T-helper 1 cell treated with Interleukin-12 subunit alpha and Interleukin-12 subunit beta and Interleukin-4 antibody, amounts not matched to agents 30 μg/mL and 1 μg/mL, for 36 hours (primary cell): Measurements from ENCODE around the gene SPPL2B.
A peak's percentile ranks its signal among the peaks of the same experiment; 100 is the strongest.

Experiments
- H3K27ac Mint-ChIP-seq: one replicate; pipeline ENCODE4 v1.8.0; 2021; ENCODE audit warnings: mild to moderate bottlenecking, mixed read lengths
- H3K27me3 Mint-ChIP-seq: one replicate; pipeline ENCODE4 v1.8.0; 2021; ENCODE audit warnings: low read depth, mixed read lengths
- H3K36me3 Mint-ChIP-seq: one replicate; pipeline ENCODE4 v1.8.0; 2021; ENCODE audit warnings: low read depth, mixed read lengths
- H3K4me1 Mint-ChIP-seq: one replicate; pipeline ENCODE4 v1.8.0; 2021; ENCODE audit warnings: low read depth, mixed read lengths
- H3K4me3 Mint-ChIP-seq: one replicate; pipeline ENCODE4 v1.8.0; 2021; ENCODE audit warnings: mild to moderate bottlenecking, moderate library complexity, mixed read lengths
- H3K9me3 Mint-ChIP-seq: one replicate; pipeline ENCODE4 v1.8.0; 2021; ENCODE audit warnings: mixed read lengths

Gene SPPL2B

GRCh38 chr19:2308114-2308556 lies 20.3 kb upstream of the SPPL2B start, which contains the start of gene LINGO3:
Gene LINGO3, minus strand, starts transcription at chr19:2308154. Its CDS starts 16,378 bp downstream, at chr19:2291776.
- H3K9me3 Mint-ChIP-seq: no peaks in the 10 kb centered on the region
- H3K4me1 Mint-ChIP-seq: peaks cover 2% of the 10 kb centered on the region
- H3K27me3 Mint-ChIP-seq: peaks cover 75% of the 10 kb centered on the region
- H3K27ac Mint-ChIP-seq: no peak within 1 kb of the TSS
- H3K4me3 Mint-ChIP-seq: peak within 1 kb of the TSS; percentile 68
- H3K36me3 Mint-ChIP-seq: peaks cover 9% of the 10 kb centered on the region

- Mint-ChIP-seq H3K27me3 (peaks cover 74% of the 10 kb centered on the region), H3K27ac (no peak overlapping the region), H3K9me3 (peaks cover 4% of the 10 kb centered on the region), H3K4me1 (peaks cover 2% of the 10 kb centered on the region), H3K4me3 (no peak overlapping the region), H3K36me3 (peaks cover 3% of the 10 kb centered on the region)
Measured at GRCh38 chr19:2309734-2310362, 18.6 kb upstream of the SPPL2B start.

GRCh38 chr19:2311093-2311492 lies 17.4 kb upstream of the SPPL2B start:
- Mint-ChIP-seq H3K36me3 (peaks cover 3% of the 10 kb centered on the region), H3K27me3 (peaks cover 70% of the 10 kb centered on the region), H3K4me1 (peaks cover 2% of the 10 kb centered on the region), H3K4me3 (no peak overlapping the region), H3K27ac (no peak overlapping the region), H3K9me3 (peaks cover 13% of the 10 kb centered on the region)

- Mint-ChIP-seq H3K27ac (no peak overlapping the region), H3K4me1 (peaks cover 2% of the 10 kb centered on the region), H3K27me3 (peaks cover 60% of the 10 kb centered on the region), H3K4me3 (no peak overlapping the region), H3K9me3 (peaks cover 13% of the 10 kb centered on the region), H3K36me3 (peaks cover 3% of the 10 kb centered on the region)
Measured at GRCh38 chr19:2312820-2313501, 15.5 kb upstream of the SPPL2B start.

- Mint-ChIP-seq H3K9me3 (peaks cover 13% of the 10 kb centered on the region), H3K27ac (no peak overlapping the region), H3K4me1 (no peaks in the 10 kb centered on the region), H3K36me3 (no peaks in the 10 kb centered on the region), H3K4me3 (no peak overlapping the region), H3K27me3 (peaks cover 39% of the 10 kb centered on the region)
Measured at GRCh38 chr19:2315121-2315817, 13.2 kb upstream of the SPPL2B start.

- H3K9me3 Mint-ChIP-seq: peaks cover 13% of the 10 kb centered on the region
- H3K4me3 Mint-ChIP-seq: no peak overlapping the region
- peaks cover 33% of the 10 kb centered on the region for H3K27me3 Mint-ChIP-seq
- H3K36me3 Mint-ChIP-seq: no peaks in the 10 kb centered on the region
- no peak overlapping the region for H3K27ac Mint-ChIP-seq
- H3K4me1 Mint-ChIP-seq: no peaks in the 10 kb centered on the region
Measured at GRCh38 chr19:2315818-2316353, 12.6 kb upstream of the SPPL2B start.

- no peak overlapping the region for H3K27ac Mint-ChIP-seq
- peaks cover 25% of the 10 kb centered on the region for H3K27me3 Mint-ChIP-seq
- no peaks in the 10 kb centered on the region for H3K4me1 Mint-ChIP-seq
- H3K4me3 Mint-ChIP-seq: no peak overlapping the region
- H3K36me3 Mint-ChIP-seq: no peaks in the 10 kb centered on the region
- peaks cover 13% of the 10 kb centered on the region for H3K9me3 Mint-ChIP-seq
Measured at GRCh38 chr19:2317300-2317699, 11.2 kb upstream of the SPPL2B start.

- H3K9me3 Mint-ChIP-seq: peaks cover 13% of the 10 kb centered on the region
- no peaks in the 10 kb centered on the region for H3K4me1 Mint-ChIP-seq
- no peak overlapping the region for H3K4me3 Mint-ChIP-seq
- H3K27ac Mint-ChIP-seq: no peak overlapping the region
- no peaks in the 10 kb centered on the region for H3K36me3 Mint-ChIP-seq
- H3K27me3 Mint-ChIP-seq: peaks cover 25% of the 10 kb centered on the region
Measured at GRCh38 chr19:2317756-2318155, 10.7 kb upstream of the SPPL2B start.

- peaks cover 14% of the 10 kb centered on the region for H3K27me3 Mint-ChIP-seq
- peaks cover 13% of the 10 kb centered on the region for H3K9me3 Mint-ChIP-seq
- no peaks in the 10 kb centered on the region for H3K36me3 Mint-ChIP-seq
- no peaks in the 10 kb centered on the region for H3K4me1 Mint-ChIP-seq
- H3K27ac Mint-ChIP-seq: no peak overlapping the region
- H3K4me3 Mint-ChIP-seq: no peak overlapping the region
Measured at GRCh38 chr19:2318923-2319322, 9.6 kb upstream of the SPPL2B start.

GRCh38 chr19:2319551-2319950 lies 8.9 kb upstream of the SPPL2B start:
- H3K9me3 Mint-ChIP-seq: peaks cover 12% of the 10 kb centered on the region
- H3K4me1 Mint-ChIP-seq: no peaks in the 10 kb centered on the region
- H3K4me3 Mint-ChIP-seq: no peak overlapping the region
- H3K36me3 Mint-ChIP-seq: peaks cover 1% of the 10 kb centered on the region
- no peak overlapping the region for H3K27ac Mint-ChIP-seq
- peaks cover 9% of the 10 kb centered on the region for H3K27me3 Mint-ChIP-seq

GRCh38 chr19:2320049-2320448 lies 8.4 kb upstream of the SPPL2B start:
- peaks cover 7% of the 10 kb centered on the region for H3K9me3 Mint-ChIP-seq

GRCh38 chr19:2320939-2321338 lies 7.5 kb upstream of the SPPL2B start:
- H3K36me3 Mint-ChIP-seq: peaks cover 8% of the 10 kb centered on the region
- no peaks in the 10 kb centered on the region for H3K27me3 Mint-ChIP-seq
- no peaks in the 10 kb centered on the region for H3K9me3 Mint-ChIP-seq
- no peak overlapping the region for H3K4me3 Mint-ChIP-seq
- no peak overlapping the region for H3K27ac Mint-ChIP-seq
- peaks cover 5% of the 10 kb centered on the region for H3K4me1 Mint-ChIP-seq

More at GRCh38 chr19:2320049-2320448, 8.4 kb upstream of the SPPL2B start:
- no peaks in the 10 kb centered on the region for H3K4me1 Mint-ChIP-seq
- H3K27me3 Mint-ChIP-seq: peaks cover 4% of the 10 kb centered on the region
- no peak overlapping the region for H3K4me3 Mint-ChIP-seq
- H3K27ac Mint-ChIP-seq: no peak overlapping the region
- H3K36me3 Mint-ChIP-seq: peaks cover 4% of the 10 kb centered on the region

- Mint-ChIP-seq H3K9me3 (no peaks in the 10 kb centered on the region), H3K36me3 (peaks cover 12% of the 10 kb centered on the region), H3K27ac (no peak overlapping the region), H3K27me3 (no peaks in the 10 kb centered on the region), H3K4me3 (no peak overlapping the region), H3K4me1 (peaks cover 12% of the 10 kb centered on the region)
Measured at GRCh38 chr19:2321565-2322283, 6.8 kb upstream of the SPPL2B start.

GRCh38 chr19:2323707-2324106 lies 4.8 kb upstream of the SPPL2B start:
- H3K27ac Mint-ChIP-seq: no peak overlapping the region
- H3K9me3 Mint-ChIP-seq: no peaks in the 10 kb centered on the region
- peaks cover 18% of the 10 kb centered on the region for H3K36me3 Mint-ChIP-seq
- H3K4me1 Mint-ChIP-seq: peaks cover 22% of the 10 kb centered on the region
- H3K27me3 Mint-ChIP-seq: no peaks in the 10 kb centered on the region
- no peak overlapping the region for H3K4me3 Mint-ChIP-seq
